Lung (tissue), 12 donors: Measurements from ENCODE around the gene MZF1. TPM values are rescaled to one million over a fixed set of nuclear protein-coding genes. Genes with fewer than 3 reads are reported as not detected.
A peak's percentile ranks its signal among the peaks of the same experiment; 100 is the strongest.

ENCODE experiments used
- ATAC-seq: fragments of 200-7000 bp; cut with Tn5 transposase; one replicate; pipeline ENCODE4 v1.9.1; 2020; ENCODE audit warnings: moderate number of reproducible peaks; ENCODE audit not compliant: insufficient read depth, low FRiP score
- DNase-seq, 3 donors: peaks; one replicate each; pipeline ENCODE4 v3.0.0-alpha.2; 2013 to 2017
- H3K27ac ChIP-seq, 2 donors: one replicate each; pipeline ENCODE4 v1.5.1; 2013; ENCODE audit warnings: mild to moderate bottlenecking in 2 of 2, moderate library complexity in 2 of 2, control low read depth in 1 of 2, inconsistent platforms in 1 of 2, low read depth in 1 of 2, low read length in 1 of 2
- H3K27me3 ChIP-seq, 3 donors: one replicate each; pipeline ENCODE4 v1.5.1; 2013; ENCODE audit warnings: low read length in 2 of 3; ENCODE audit not compliant: control insufficient read depth in 3 of 3, insufficient read depth in 3 of 3
- H3K36me3 ChIP-seq, 4 donors: one replicate each; pipeline ENCODE4 v1.5.1; 2013; ENCODE audit warnings: low read length in 4 of 4, mild to moderate bottlenecking in 1 of 4, moderate library complexity in 1 of 4; ENCODE audit not compliant: control insufficient read depth in 4 of 4, insufficient read depth in 4 of 4
- H3K4me1 ChIP-seq, 5 donors: one replicate each; pipeline ENCODE4 v1.5.1; 2013; ENCODE audit warnings: low read length in 5 of 5, mild to moderate bottlenecking in 2 of 5, moderate library complexity in 1 of 5; ENCODE audit not compliant: control insufficient read depth in 5 of 5, insufficient read depth in 5 of 5
- H3K4me3 ChIP-seq: one replicate; pipeline ENCODE4 v1.5.1; 2013; ENCODE audit warnings: mild to moderate bottlenecking, control low read depth, moderate library complexity
- H3K9ac ChIP-seq, 2 donors: one replicate each; pipeline ENCODE4 v1.5.1; 2013; ENCODE audit warnings: low read length in 2 of 2, control low read depth in 1 of 2; ENCODE audit not compliant: insufficient read depth in 1 of 2
- H3K9me3 ChIP-seq, 4 donors: one replicate each; pipeline ENCODE4 v1.5.1; 2013; ENCODE audit warnings: low read length in 3 of 4, mild to moderate bottlenecking in 1 of 4, moderate library complexity in 1 of 4; ENCODE audit not compliant: control insufficient read depth in 4 of 4, insufficient read depth in 3 of 4
- WGBS, 2 donors: extraction: QIAGEN DNeasy Blood & Tissue Kit; methylation state at CpG; one replicate each; pipeline ENCODE4 v1.1.7; 2013; 5-methylcytosine and 5-hydroxymethylcytosine counted together
- polyA plus RNA-seq, 2 donors: library from polyadenylated mRNA; stranded (reverse); fragments of 200-250 nt; gene quantifications; one replicate each; pipeline ENCODE4 v1.2.1, GENCODE V29; 2013
- total RNA-seq, 2 donors: library from RNA; depleted of rRNA in 1 of 2; stranded (reverse); fragments of >200 nt in 1 of 2; gene quantifications; one replicate each; pipeline ENCODE4 v1.2.1, GENCODE V29; 2014 to 2021
- TF ChIP-seq, protein P1 (sequence below): IDR thresholded peaks from 2 replicates; pipeline ENCODE4 v1.5.1; 2012; ENCODE audit warnings: mild to moderate bottlenecking; ENCODE audit errors: control extremely low read depth, extremely low read depth
- donor health status: control.
- donor health status: control.
- donor health status: Bipolar disorder and iron deficiency.
- donor health status: healthy.
- donor health status: DM: yes; HTN: yes; CAD: no.

Gene MZF1
- total and polyA plus RNA-seq, 4 donors = 19.2 to 37.5 (median 30.1) TPM

- peaks cover 0 to 31% (median 23%) of the 10 kb centered on the region in 5 donors for H3K4me1 ChIP-seq
- no peaks in the 10 kb centered on the region for H3K9me3 ChIP-seq
- peaks cover 0 to 22% (median 12%) of the 10 kb centered on the region in 3 donors for H3K27me3 ChIP-seq
- ATAC-seq (no peak), DNase-seq (no peak)
- WGBS, 2 donors = 77 to 89% methylated on average over 6 of the region's 6 CpGs
- H3K4me3 ChIP-seq = no peak overlapping the region
- H3K9ac ChIP-seq = no peak overlapping the region
- peaks cover 0 to 11% (median 1%) of the 10 kb centered on the region in 4 donors for H3K36me3 ChIP-seq
- TF ChIP-seq, protein P1, sequence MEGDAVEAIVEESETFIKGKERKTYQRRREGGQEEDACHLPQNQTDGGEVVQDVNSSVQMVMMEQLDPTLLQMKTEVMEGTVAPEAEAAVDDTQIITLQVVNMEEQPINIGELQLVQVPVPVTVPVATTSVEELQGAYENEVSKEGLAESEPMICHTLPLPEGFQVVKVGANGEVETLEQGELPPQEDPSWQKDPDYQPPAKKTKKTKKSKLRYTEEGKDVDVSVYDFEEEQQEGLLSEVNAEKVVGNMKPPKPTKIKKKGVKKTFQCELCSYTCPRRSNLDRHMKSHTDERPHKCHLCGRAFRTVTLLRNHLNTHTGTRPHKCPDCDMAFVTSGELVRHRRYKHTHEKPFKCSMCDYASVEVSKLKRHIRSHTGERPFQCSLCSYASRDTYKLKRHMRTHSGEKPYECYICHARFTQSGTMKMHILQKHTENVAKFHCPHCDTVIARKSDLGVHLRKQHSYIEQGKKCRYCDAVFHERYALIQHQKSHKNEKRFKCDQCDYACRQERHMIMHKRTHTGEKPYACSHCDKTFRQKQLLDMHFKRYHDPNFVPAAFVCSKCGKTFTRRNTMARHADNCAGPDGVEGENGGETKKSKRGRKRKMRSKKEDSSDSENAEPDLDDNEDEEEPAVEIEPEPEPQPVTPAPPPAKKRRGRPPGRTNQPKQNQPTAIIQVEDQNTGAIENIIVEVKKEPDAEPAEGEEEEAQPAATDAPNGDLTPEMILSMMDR = no peak
- H3K27ac ChIP-seq = no peak overlapping the region
Measured at GRCh38 chr19:58563823-58564222, 9.3 kb downstream of the MZF1 start.

GRCh38 chr19:58563034-58563573, 10.0 kb downstream of the MZF1 start:
- H3K4me1 ChIP-seq = peaks cover 0 to 31% (median 23%) of the 10 kb centered on the region in 5 donors
- peaks cover 0 to 8% (median 1%) of the 10 kb centered on the region in 4 donors for H3K36me3 ChIP-seq
- TF ChIP-seq, protein P1 = no peak
- no peak overlapping the region for H3K4me3 ChIP-seq
- H3K27me3 ChIP-seq = peaks cover 0 to 22% (median 12%) of the 10 kb centered on the region in 3 donors
- no peak overlapping the region for H3K27ac ChIP-seq
- no peak for ATAC-seq
- H3K9ac ChIP-seq = no peak overlapping the region
- no peak for DNase-seq
- 4 to 6% methylated on average over 40 of the region's 40 CpGs for WGBS, 2 donors
- H3K9me3 ChIP-seq = no peaks in the 10 kb centered on the region

GRCh38 chr19:58562122-58563033, 10.8 kb downstream of the MZF1 start:
- Histone ChIP-seq H3K4me3 (no peak overlapping the region), H3K36me3 (peaks cover 0 to 5% (median 1%) of the 10 kb centered on the region in 4 donors), H3K27me3 (peaks cover 0 to 22% (median 12%) of the 10 kb centered on the region in 3 donors), H3K9ac (no peak overlapping the region), H3K27ac (peak overlapping the region in 1 of 2 donors; percentile 4), H3K4me1 (peaks cover 2 to 31% (median 23%) of the 10 kb centered on the region in 5 donors), H3K9me3 (no peaks in the 10 kb centered on the region)
- DNase-seq (peak; percentile 41 to 52 (median 44)), ATAC-seq (no peak)
- TF ChIP-seq, protein P1 = no peak
- 8 to 9% methylated on average over 103 to 107 of the region's 107 CpGs for WGBS, 2 donors
